ENCODE results near the gene RAET1E.
"Not testable (repeated sequence)": the region's sequence is repeated elsewhere in the genome, so short reads cannot be mapped to it uniquely, and the experiment has no call there.

RAET1E gene

GRCh38 chr6:149897855-149898744, at the start of gene RAET1E:
Gene RAET1E (minus strand): TSS chr6:149898113. CDS start chr6:149890901, 7,212 bp downstream.
- H3K9me3 Mint-ChIP-seq: no peaks in the 10 kb centered on the region
- DNase-seq (no peak), ATAC-seq (no peak)
- H3K4me3 Mint-ChIP-seq: no peak within 1 kb of the TSS
- H3K27me3 Mint-ChIP-seq: peaks cover 21% of the 10 kb centered on the region
- H3K4me1 Mint-ChIP-seq: peaks cover 13% of the 10 kb centered on the region
- H3K27ac Mint-ChIP-seq: no peak within 1 kb of the TSS

GRCh38 chr6:149947533-149947932, 49.6 kb upstream of the RAET1E start:
- ATAC-seq, DNase-seq, H3K9me3 Mint-ChIP-seq, H3K27ac Mint-ChIP-seq, H3K4me3 Mint-ChIP-seq, H3K4me1 Mint-ChIP-seq: not testable (repeated sequence)
- H3K27me3 Mint-ChIP-seq: peaks cover 81% of the 10 kb centered on the region

GRCh38 chr6:149946631-149947030, 48.7 kb upstream of the RAET1E start:
- peaks cover 11% of the 10 kb centered on the region for H3K4me1 Mint-ChIP-seq
- H3K27me3 Mint-ChIP-seq: peaks cover 81% of the 10 kb centered on the region
- not testable (repeated sequence) for H3K9me3 Mint-ChIP-seq, DNase-seq, ATAC-seq, H3K27ac Mint-ChIP-seq, H3K4me3 Mint-ChIP-seq

- Mint-ChIP-seq H3K27me3 (peaks cover 81% of the 10 kb centered on the region), H3K4me1 (peaks cover 25% of the 10 kb centered on the region)
- not testable (repeated sequence) for ATAC-seq, H3K4me3 Mint-ChIP-seq, H3K27ac Mint-ChIP-seq, H3K9me3 Mint-ChIP-seq, DNase-seq
Observed at GRCh38 chr6:149945276-149945675, 47.4 kb upstream of the RAET1E start.

- not testable (repeated sequence) for H3K9me3 Mint-ChIP-seq, ATAC-seq, DNase-seq, H3K4me3 Mint-ChIP-seq
- Mint-ChIP-seq H3K27ac (peak overlapping the region in 1 of 2 donors; percentile 56), H3K27me3 (peaks cover 86% of the 10 kb centered on the region), H3K4me1 (peaks cover 44% of the 10 kb centered on the region)
Observed at GRCh38 chr6:149943321-149943720, 45.4 kb upstream of the RAET1E start.

GRCh38 chr6:149942461-149942829, 44.5 kb upstream of the RAET1E start:
- DNase-seq (no peak), ATAC-seq (no peak)
- Mint-ChIP-seq H3K27ac (no peak overlapping the region), H3K4me1 (peaks cover 53% of the 10 kb centered on the region), H3K27me3 (peaks cover 86% of the 10 kb centered on the region), H3K4me3 (peak overlapping the region; percentile 93 to 96), H3K9me3 (no peaks in the 10 kb centered on the region)

DNA sequence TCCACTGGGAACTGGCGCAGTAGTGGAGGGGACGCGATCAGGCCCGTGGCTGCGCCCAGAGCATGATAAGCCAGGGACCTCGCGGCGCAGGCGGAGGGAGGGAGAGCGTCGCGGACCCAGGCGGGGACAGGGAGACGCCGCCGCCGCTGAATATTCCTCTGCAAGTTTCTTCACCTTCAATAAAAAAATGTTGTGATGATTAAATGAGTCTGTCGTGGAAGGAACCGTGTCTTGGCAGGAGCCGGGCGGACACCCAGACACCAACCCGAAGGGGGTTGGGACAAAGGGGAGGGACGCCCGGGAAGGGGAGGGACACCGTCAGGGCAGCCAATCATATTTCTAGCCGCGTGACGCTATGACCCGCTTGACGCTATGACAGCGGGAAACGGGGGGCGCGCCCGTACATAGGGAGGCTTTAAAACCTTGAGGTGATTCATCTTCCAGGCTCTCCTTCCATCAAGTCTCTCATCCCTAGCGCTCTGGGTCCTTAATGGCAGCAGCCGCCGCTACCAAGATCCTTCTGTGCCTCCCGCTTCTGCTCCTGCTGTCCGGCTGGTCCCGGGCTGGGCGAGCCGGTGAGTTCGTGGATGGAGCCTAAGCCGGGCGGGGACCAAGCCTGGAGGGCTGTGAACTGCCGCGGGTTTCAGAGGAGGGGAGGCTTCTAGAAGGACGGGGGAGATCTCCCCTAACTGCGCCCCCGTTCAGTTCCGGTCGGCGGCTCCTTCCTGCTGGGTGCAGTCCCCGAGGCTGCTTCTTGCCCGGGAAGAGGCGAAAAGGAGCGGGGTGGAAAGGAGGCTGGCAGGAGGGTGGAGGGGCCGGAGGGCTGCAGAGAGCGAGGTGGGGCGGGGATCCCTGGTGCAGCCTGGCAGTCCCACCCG, 43.9 kb upstream of the RAET1E start, which contains the start of gene ULBP2:
ULBP2 (plus strand) TSS at position 432 of the 878 bp plus-strand sequence; CDS start at position 491, 59 bp downstream.
- H3K4me1 Mint-ChIP-seq: peaks cover 54% of the 10 kb centered on the region
- H3K27ac Mint-ChIP-seq: peak within 1 kb of the TSS; percentile 52 to 93
- no peaks in the 10 kb centered on the region for H3K9me3 Mint-ChIP-seq
- H3K27me3 Mint-ChIP-seq: peaks cover 89% of the 10 kb centered on the region
- ATAC-seq: peak; percentile 83
- peak within 1 kb of the TSS; percentile 93 to 96 for H3K4me3 Mint-ChIP-seq
- DNase-seq: peak; percentile 83

DNA sequence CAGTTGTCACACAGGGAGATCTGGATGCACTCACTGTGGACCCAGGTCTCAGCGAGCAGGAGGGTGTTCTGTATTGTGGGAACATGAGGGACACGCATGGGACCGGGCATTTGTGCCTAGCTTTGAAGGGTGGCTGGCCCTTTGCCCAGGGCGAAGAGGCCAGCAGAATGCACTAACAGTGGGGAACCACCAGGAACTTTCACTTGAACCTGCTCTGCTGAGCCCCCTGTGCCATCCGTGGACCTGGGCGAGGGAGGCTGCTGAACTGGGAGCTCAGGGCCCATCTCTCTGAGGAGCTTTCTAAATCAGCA, 42.7 kb upstream of the RAET1E start:
- Mint-ChIP-seq H3K9me3 (no peaks in the 10 kb centered on the region), H3K27me3 (peaks cover 92% of the 10 kb centered on the region), H3K4me1 (peaks cover 54% of the 10 kb centered on the region), H3K27ac (no peak overlapping the region), H3K4me3 (peak overlapping the region in 1 of 2 donors; percentile 33)
- ATAC-seq (no peak), DNase-seq (no peak)

DNA sequence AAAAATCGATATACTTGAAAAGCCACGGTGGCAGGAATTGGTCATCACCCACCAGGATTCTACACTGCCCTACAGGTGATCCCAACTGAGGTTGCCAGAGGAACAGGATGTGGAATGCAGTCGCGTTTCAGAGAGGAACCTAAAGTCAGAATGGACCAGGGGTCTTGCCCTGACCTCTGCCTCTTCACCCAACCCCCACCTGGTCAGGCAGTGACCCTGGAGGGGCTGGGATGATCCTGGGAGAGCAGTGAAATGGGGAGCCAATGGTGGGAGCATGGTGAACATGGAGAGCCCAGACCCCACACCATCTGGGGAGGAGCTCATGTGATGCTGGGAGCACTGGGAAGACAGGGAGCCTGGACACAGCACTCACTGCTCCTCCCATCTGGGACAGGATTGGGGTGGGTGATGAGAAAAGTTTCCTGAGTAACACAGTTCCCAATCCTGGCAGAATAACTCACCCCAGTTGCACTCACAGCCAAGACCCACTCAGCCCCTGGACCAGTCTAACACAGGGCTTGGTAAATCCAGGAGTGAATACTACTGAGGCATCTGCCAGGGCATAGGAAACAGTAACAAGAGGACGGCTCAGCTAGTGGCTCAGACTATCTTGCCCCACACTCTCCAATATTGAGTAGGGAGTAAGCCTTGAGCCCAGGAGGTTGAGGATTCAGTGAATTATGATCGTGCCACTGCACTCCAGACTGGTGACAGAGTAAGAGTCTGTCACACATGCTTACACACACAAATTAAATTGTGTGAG, 42.2 kb upstream of the RAET1E start:
- DNase-seq: no peak
- Mint-ChIP-seq H3K27me3 (peaks cover 92% of the 10 kb centered on the region), H3K4me1 (peaks cover 59% of the 10 kb centered on the region), H3K4me3 (peak overlapping the region in 1 of 2 donors; percentile 33), H3K27ac (no peak overlapping the region), H3K9me3 (no peaks in the 10 kb centered on the region)
- no peak for ATAC-seq

GRCh38 chr6:149939356-149939648, 41.4 kb upstream of the RAET1E start:
- DNase-seq: no peak
- Mint-ChIP-seq H3K27ac (peak overlapping the region in 1 of 2 donors; percentile 94), H3K9me3 (no peaks in the 10 kb centered on the region), H3K4me3 (peak overlapping the region; percentile 74 to 76), H3K4me1 (peaks cover 67% of the 10 kb centered on the region), H3K27me3 (peaks cover 99% of the 10 kb centered on the region)
- no peak for ATAC-seq

GRCh38 chr6:149938571-149939355, 40.9 kb upstream of the RAET1E start:
- H3K9me3 Mint-ChIP-seq: no peaks in the 10 kb centered on the region
- DNase-seq: peak; percentile 72 to 73
- H3K4me3 Mint-ChIP-seq: peak overlapping the region; percentile 74 to 76
- peaks cover 100% of the 10 kb centered on the region for H3K27me3 Mint-ChIP-seq
- ATAC-seq: peak; percentile 71
- H3K4me1 Mint-ChIP-seq: peaks cover 69% of the 10 kb centered on the region
- H3K27ac Mint-ChIP-seq: peak overlapping the region in 1 of 2 donors; percentile 94

GRCh38 chr6:149938013-149938570, 40.2 kb upstream of the RAET1E start:
- H3K4me3 Mint-ChIP-seq: peak overlapping the region; percentile 74 to 76
- peak overlapping the region in 1 of 2 donors; percentile 94 for H3K27ac Mint-ChIP-seq
- H3K4me1 Mint-ChIP-seq: peaks cover 69% of the 10 kb centered on the region
- not testable (repeated sequence) for DNase-seq, H3K9me3 Mint-ChIP-seq
- peak; percentile 55 for ATAC-seq
- H3K27me3 Mint-ChIP-seq: peaks cover 100% of the 10 kb centered on the region

DNA sequence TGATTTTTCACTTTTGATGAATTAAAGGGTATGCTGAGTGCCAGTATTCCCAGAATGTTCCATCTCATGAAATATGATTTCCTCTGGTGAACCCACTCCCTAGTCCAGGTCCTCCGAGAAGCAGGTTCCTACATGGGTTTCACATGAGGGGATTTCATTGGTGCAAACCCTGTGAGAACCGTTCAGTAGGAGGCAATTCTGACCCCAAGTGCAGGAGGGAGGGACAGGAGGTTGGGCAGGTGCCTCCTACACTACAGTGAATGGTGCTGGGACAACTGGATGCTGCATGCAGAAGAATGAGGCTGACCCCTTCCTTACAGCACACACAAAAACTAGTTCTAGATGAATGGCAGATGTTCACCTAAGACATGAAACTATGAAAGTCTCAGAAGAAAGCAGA, 38.8 kb upstream of the RAET1E start:
- ATAC-seq (no peak), DNase-seq (no peak)
- Mint-ChIP-seq H3K4me1 (peaks cover 59% of the 10 kb centered on the region), H3K27me3 (peaks cover 100% of the 10 kb centered on the region), H3K4me3 (no peak overlapping the region), H3K27ac (no peak overlapping the region), H3K9me3 (no peaks in the 10 kb centered on the region)

DNA sequence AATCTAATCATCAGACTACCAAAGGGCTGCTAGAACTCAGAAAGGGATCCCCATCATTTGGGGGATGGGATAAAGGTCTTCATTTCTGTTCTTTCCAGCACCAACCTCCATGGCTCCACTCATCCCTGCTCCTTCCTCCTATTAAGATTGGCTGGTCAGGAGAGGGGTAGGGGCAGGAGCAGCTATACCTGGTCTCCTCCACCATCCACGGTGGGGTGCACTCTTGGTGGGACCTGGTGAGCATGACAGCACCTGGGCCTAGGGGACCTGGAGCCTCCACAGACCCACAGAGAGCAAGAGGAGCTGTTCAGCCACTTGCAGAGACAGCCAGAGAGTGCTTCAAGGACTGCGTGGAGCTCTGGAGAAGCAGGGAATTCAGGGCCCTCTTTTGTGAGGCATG, 37.8 kb upstream of the RAET1E start:
- peaks cover 100% of the 10 kb centered on the region for H3K27me3 Mint-ChIP-seq
- H3K4me1 Mint-ChIP-seq: peaks cover 48% of the 10 kb centered on the region
- H3K9me3 Mint-ChIP-seq: no peaks in the 10 kb centered on the region
- ATAC-seq (no peak), DNase-seq (no peak)
- no peak overlapping the region for H3K4me3 Mint-ChIP-seq
- H3K27ac Mint-ChIP-seq: no peak overlapping the region

Measured in stimulated activated naive CD8-positive, alpha-beta T cell treated with anti-CD3 and anti-CD28 coated beads, Interleukin-15, amount 100 ng/mL, for 72 hours (primary cell).